CD4-positive, CD25-positive, alpha-beta regulatory T cell (primary cell): Measurements from ENCODE around the gene SPRR2D. TPM values are rescaled to one million over a fixed set of nuclear protein-coding genes. Genes with fewer than 3 reads are reported as not detected.

ENCODE experiments used
- ATAC-seq, 2 donors: fragments of 150-1000 bp; cut with Tn5 transposase; one replicate each; pipeline ENCODE4 v1.10.0; 2021; ENCODE audit warnings: low read depth in 2 of 2, moderate number of reproducible peaks in 2 of 2, moderate library complexity in 1 of 2
- DNase-seq, 3 donors: peaks; one replicate each; pipeline versions ENCODE4 v3.0.0 to v3.0.0-alpha.2; 2012 to 2022; ENCODE audit warnings: mixed read lengths in 1 of 3
- H3K27ac ChIP-seq: one replicate; pipeline ENCODE4 v1.7.0; 2013; ENCODE audit warnings: mild to moderate bottlenecking, low read length; ENCODE audit not compliant: insufficient read depth, poor library complexity, severe bottlenecking
- H3K27me3 ChIP-seq: one replicate; pipeline ENCODE4 v1.7.0; 2013; ENCODE audit warnings: low read length; ENCODE audit not compliant: control insufficient read depth, insufficient read depth
- H3K36me3 ChIP-seq: one replicate; pipeline ENCODE4 v1.7.0; 2013; ENCODE audit warnings: mild to moderate bottlenecking, low read length, moderate library complexity; ENCODE audit not compliant: control insufficient read depth, insufficient read depth
- H3K4me1 ChIP-seq: 2 replicates; pipeline ENCODE4 v1.7.0; 2013; ENCODE audit warnings: mild to moderate bottlenecking, low read length; ENCODE audit not compliant: insufficient read depth, control insufficient read depth, poor library complexity, severe bottlenecking
- H3K4me3 ChIP-seq: one replicate; pipeline ENCODE4 v1.7.0; 2013; ENCODE audit warnings: low read depth, mild to moderate bottlenecking, low read length, moderate library complexity
- H3K9me3 ChIP-seq, 2 experiments: 1 replicate in 1 of 2; 2 replicates in 1 of 2; pipeline ENCODE4 v1.7.0; 2013; ENCODE audit warnings: low read length in 2 of 2, mild to moderate bottlenecking in 1 of 2, moderate library complexity in 1 of 2; ENCODE audit not compliant: control insufficient read depth in 2 of 2
- H3K27ac Mint-ChIP-seq, 3 donors: one replicate each; pipeline ENCODE4 v1.8.0; 2020 to 2022; ENCODE audit warnings: mild to moderate bottlenecking in 3 of 3, mixed read lengths in 3 of 3, moderate library complexity in 2 of 3
- H3K27me3 Mint-ChIP-seq: one replicate; pipeline ENCODE4 v1.8.0; 2022; ENCODE audit warnings: mild to moderate bottlenecking, mixed read lengths
- H3K36me3 Mint-ChIP-seq: one replicate; pipeline ENCODE4 v1.8.0; 2020; ENCODE audit warnings: mixed read lengths
- H3K4me1 Mint-ChIP-seq, 4 donors: one replicate each; pipeline ENCODE4 v1.8.0; 2020 to 2022; ENCODE audit warnings: mixed read lengths in 4 of 4, mild to moderate bottlenecking in 1 of 4
- H3K4me3 Mint-ChIP-seq, 4 donors: one replicate each; pipeline ENCODE4 v1.8.0; 2020 to 2022; ENCODE audit warnings: mild to moderate bottlenecking in 4 of 4, mixed read lengths in 4 of 4, moderate library complexity in 3 of 4
- H3K9me3 Mint-ChIP-seq, 7 donors: one replicate each; pipeline ENCODE4 v1.8.0; 2020 to 2022; ENCODE audit warnings: mixed read lengths in 7 of 7, mild to moderate bottlenecking in 3 of 7, moderate library complexity in 2 of 7
- polyA plus RNA-seq, 4 donors: library from polyadenylated mRNA; unstranded; fragments of 300-500 nt; fragmentation: Illumina TruSeq; gene quantifications; one replicate each; pipeline ENCODE4 v1.2.3, GENCODE V29; 2021
- total RNA-seq: library from RNA; stranded (reverse); gene quantifications from one replicate; pipeline ENCODE4 v1.2.3, GENCODE V29; 2022

SPRR2D gene
- total RNA-seq (not detected), polyA plus RNA-seq (not detected)

- Histone ChIP-seq H3K4me1 (no peaks in the 10 kb centered on the region), H3K27ac (no peak within 1 kb of the TSS), H3K4me3 (no peak within 1 kb of the TSS), H3K9me3 (no peaks in the 10 kb centered on the region), H3K36me3 (no peaks in the 10 kb centered on the region), H3K27me3 (peaks cover 13% of the 10 kb centered on the region)
- Mint-ChIP-seq H3K4me1 (no peaks in the 10 kb centered on the region), H3K27ac (peak within 1 kb of the TSS in 1 of 3 donors; percentile 16), H3K9me3 (peaks cover 0 to 2% (median 1%) of the 10 kb centered on the region in 7 donors), H3K36me3 (no peaks in the 10 kb centered on the region), H3K4me3 (no peak within 1 kb of the TSS), H3K27me3 (peaks cover 9% of the 10 kb centered on the region)
- DNase-seq: no peak
- no peak for ATAC-seq
These were observed at the start of gene SPRR2D for GRCh38 chr1:153040950-153041631. Gene SPRR2D, minus strand, starts transcription at chr1:153041120. Its CDS starts 774 bp downstream, at chr1:153040346.

- DNase-seq (no peak), ATAC-seq (no peak)
- Mint-ChIP-seq H3K9me3 (peaks cover 0 to 5% (median 0%) of the 10 kb centered on the region in 7 donors), H3K4me3 (no peak overlapping the region), H3K36me3 (no peaks in the 10 kb centered on the region), H3K27me3 (peaks cover 23% of the 10 kb centered on the region), H3K4me1 (no peaks in the 10 kb centered on the region), H3K27ac (no peak overlapping the region)
- Histone ChIP-seq H3K9me3 (no peaks in the 10 kb centered on the region), H3K27ac (no peak overlapping the region), H3K36me3 (no peaks in the 10 kb centered on the region), H3K27me3 (peaks cover 3% of the 10 kb centered on the region), H3K4me3 (no peak overlapping the region), H3K4me1 (no peaks in the 10 kb centered on the region)
These were observed 46.7 kb upstream of the SPRR2D start for GRCh38 chr1:153087652-153088051.

GRCh38 chr1:153081736-153082135, 40.8 kb upstream of the SPRR2D start:
- Histone ChIP-seq H3K4me1 (no peaks in the 10 kb centered on the region), H3K4me3 (no peak overlapping the region), H3K9me3 (no peaks in the 10 kb centered on the region), H3K27me3 (no peaks in the 10 kb centered on the region), H3K36me3 (no peaks in the 10 kb centered on the region), H3K27ac (no peak overlapping the region)
- DNase-seq (no peak), ATAC-seq (no peak)
- H3K27me3 Mint-ChIP-seq: peaks cover 16% of the 10 kb centered on the region
- peaks cover 0 to 12% (median 5%) of the 10 kb centered on the region in 7 donors for H3K9me3 Mint-ChIP-seq
- H3K36me3 Mint-ChIP-seq: no peaks in the 10 kb centered on the region
- H3K4me1 Mint-ChIP-seq: no peaks in the 10 kb centered on the region
- no peak overlapping the region for H3K4me3 Mint-ChIP-seq
- no peak overlapping the region for H3K27ac Mint-ChIP-seq

GRCh38 chr1:153072806-153073726, 32.1 kb upstream of the SPRR2D start:
- Histone ChIP-seq H3K4me3 (no peak overlapping the region), H3K27me3 (peaks cover 1% of the 10 kb centered on the region), H3K36me3 (no peaks in the 10 kb centered on the region), H3K27ac (no peak overlapping the region), H3K4me1 (no peaks in the 10 kb centered on the region), H3K9me3 (no peaks in the 10 kb centered on the region)
- no peak for DNase-seq
- Mint-ChIP-seq H3K4me1 (no peaks in the 10 kb centered on the region), H3K4me3 (no peak overlapping the region), H3K27ac (no peak overlapping the region), H3K27me3 (peaks cover 4% of the 10 kb centered on the region), H3K9me3 (peaks cover 0 to 7% (median 0%) of the 10 kb centered on the region in 7 donors), H3K36me3 (no peaks in the 10 kb centered on the region)
- ATAC-seq: no peak

- Histone ChIP-seq H3K9me3 (no peaks in the 10 kb centered on the region), H3K36me3 (no peaks in the 10 kb centered on the region), H3K27ac (no peak within 1 kb of the TSS), H3K27me3 (peaks cover 1% of the 10 kb centered on the region), H3K4me3 (no peak within 1 kb of the TSS), H3K4me1 (no peaks in the 10 kb centered on the region)
- DNase-seq: no peak
- H3K27ac Mint-ChIP-seq: no peak within 1 kb of the TSS
- no peak for ATAC-seq
- H3K36me3 Mint-ChIP-seq: no peaks in the 10 kb centered on the region
- H3K27me3 Mint-ChIP-seq: peaks cover 4% of the 10 kb centered on the region
- H3K9me3 Mint-ChIP-seq: peaks cover 0 to 2% (median 0%) of the 10 kb centered on the region in 7 donors
- H3K4me1 Mint-ChIP-seq: no peaks in the 10 kb centered on the region
- H3K4me3 Mint-ChIP-seq: no peak within 1 kb of the TSS
These were observed 30.6 kb upstream of the SPRR2D start, which contains the start of gene SPRR2B for GRCh38 chr1:153071511-153071910. Gene SPRR2B, minus strand, starts transcription at chr1:153071611. Its CDS starts 772 bp downstream, at chr1:153070839.

- Histone ChIP-seq H3K27ac (no peak overlapping the region), H3K4me3 (no peak overlapping the region), H3K4me1 (no peaks in the 10 kb centered on the region), H3K36me3 (no peaks in the 10 kb centered on the region), H3K27me3 (peaks cover 1% of the 10 kb centered on the region), H3K9me3 (no peaks in the 10 kb centered on the region)
- Mint-ChIP-seq H3K9me3 (peaks cover 0 to 2% (median 0%) of the 10 kb centered on the region in 7 donors), H3K27me3 (peaks cover 10% of the 10 kb centered on the region), H3K4me3 (no peak overlapping the region), H3K36me3 (no peaks in the 10 kb centered on the region), H3K4me1 (no peaks in the 10 kb centered on the region), H3K27ac (no peak overlapping the region)
- ATAC-seq (no peak), DNase-seq (no peak)
These were observed 29.3 kb upstream of the SPRR2D start for GRCh38 chr1:153070243-153070642.

- H3K27me3 Mint-ChIP-seq: peaks cover 41% of the 10 kb centered on the region
- no peaks in the 10 kb centered on the region for H3K4me1 Mint-ChIP-seq
- H3K27ac Mint-ChIP-seq: no peak overlapping the region
These were observed 18.2 kb upstream of the SPRR2D start for GRCh38 chr1:153058826-153059784.

More at GRCh38 chr1:153058826-153059784, 18.2 kb upstream of the SPRR2D start:
- H3K9me3 Mint-ChIP-seq: peaks cover 0 to 2% (median 0%) of the 10 kb centered on the region in 7 donors
- Histone ChIP-seq H3K27ac (no peak overlapping the region), H3K4me3 (no peak overlapping the region), H3K27me3 (peaks cover 4% of the 10 kb centered on the region), H3K4me1 (no peaks in the 10 kb centered on the region), H3K9me3 (no peaks in the 10 kb centered on the region), H3K36me3 (no peaks in the 10 kb centered on the region)
- no peaks in the 10 kb centered on the region for H3K36me3 Mint-ChIP-seq
- ATAC-seq (no peak), DNase-seq (no peak)
- H3K4me3 Mint-ChIP-seq: no peak overlapping the region
